GM18870 (cell line): ENCODE measurements around the gene SPOCD1.

Source experiments
- ATAC-seq: cut with Tn5 transposase; IDR thresholded peaks from one replicate; pipeline ENCODE4 v1.9.1; 2021; ENCODE audit warnings: moderate library complexity; ENCODE audit not compliant: unreplicated experiment

The SPOCD1 gene

DNA sequence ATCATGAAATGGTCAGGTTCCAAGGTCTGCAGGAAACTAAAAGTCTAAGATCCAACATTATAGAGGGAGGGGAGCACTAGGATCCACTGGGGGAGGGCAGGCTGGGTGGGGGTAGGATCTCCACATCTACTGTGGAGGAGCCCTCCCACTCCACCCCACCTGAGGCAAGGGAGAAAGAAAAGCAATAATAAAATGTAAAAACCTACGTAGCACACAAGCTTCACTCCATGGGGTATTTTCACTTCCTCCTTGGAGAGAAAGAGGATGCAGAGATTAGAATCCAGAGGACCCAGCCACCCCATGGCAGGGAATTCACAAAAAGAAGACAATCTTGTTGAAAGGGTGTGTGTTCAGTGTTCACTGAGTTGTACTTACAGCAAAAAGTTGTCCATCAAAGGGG lies 14.4 kb downstream of the SPOCD1 start:
- ATAC-seq = no peak

DNA sequence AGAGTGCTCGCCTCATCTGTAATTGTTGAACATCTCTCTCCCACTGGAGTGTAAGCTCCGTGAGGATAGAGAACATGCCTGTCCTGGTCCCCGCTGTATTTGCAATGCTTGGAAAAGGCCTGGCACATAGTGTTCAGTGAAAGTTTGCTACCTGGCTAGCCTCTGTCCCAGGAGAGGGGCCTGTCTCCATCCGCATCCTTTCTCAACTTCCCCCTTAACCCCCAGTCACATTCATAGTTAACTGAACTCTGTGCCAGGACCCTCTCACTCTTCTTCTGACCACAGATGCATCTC lies 15.2 kb downstream of the SPOCD1 start:
- no peak for ATAC-seq

DNA sequence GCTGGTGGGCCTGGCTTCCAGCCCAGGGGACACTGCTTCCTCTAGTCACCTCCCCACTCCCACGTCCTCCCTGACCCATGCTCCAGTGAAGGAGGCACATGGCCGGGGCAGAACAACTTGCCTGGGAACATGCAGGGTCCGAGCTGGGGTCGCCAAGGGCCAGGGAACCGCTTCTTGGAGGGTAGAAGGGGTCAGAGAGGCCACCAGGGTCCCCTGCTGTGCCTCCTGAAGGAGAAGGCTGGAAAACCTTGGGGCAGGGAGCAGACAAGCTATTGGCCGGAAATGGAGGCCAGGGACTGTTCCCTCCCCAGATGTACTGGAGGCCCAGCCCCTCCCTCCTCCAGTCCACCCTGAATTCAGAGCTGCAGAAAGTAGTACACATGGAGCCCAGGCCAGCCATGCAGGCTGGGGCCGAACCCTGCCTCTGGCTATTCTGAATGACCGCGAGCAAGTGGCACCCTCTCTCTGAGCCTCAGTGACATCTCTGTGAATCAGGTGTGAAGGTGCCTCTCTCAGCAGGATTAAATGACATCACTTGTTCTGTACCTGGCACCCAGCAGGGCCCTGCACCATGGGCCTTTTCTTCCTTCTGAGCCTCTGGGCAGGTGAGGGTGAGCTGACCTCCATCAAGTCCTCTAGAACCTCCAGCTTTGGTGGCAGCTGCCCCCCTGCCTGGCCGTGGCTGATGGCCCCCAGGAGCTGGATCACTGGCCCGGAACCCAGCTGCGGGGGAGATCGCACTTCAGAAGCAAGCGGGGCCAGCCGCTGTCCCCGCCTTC lies 15.7 kb downstream of the SPOCD1 start:
- no peak for ATAC-seq

GRCh38 chr1:31799196-31799894 lies 16.5 kb downstream of the SPOCD1 start:
- ATAC-seq = no peak

GRCh38 chr1:31798433-31799195 lies 17.2 kb downstream of the SPOCD1 start:
- ATAC-seq = no peak

DNA sequence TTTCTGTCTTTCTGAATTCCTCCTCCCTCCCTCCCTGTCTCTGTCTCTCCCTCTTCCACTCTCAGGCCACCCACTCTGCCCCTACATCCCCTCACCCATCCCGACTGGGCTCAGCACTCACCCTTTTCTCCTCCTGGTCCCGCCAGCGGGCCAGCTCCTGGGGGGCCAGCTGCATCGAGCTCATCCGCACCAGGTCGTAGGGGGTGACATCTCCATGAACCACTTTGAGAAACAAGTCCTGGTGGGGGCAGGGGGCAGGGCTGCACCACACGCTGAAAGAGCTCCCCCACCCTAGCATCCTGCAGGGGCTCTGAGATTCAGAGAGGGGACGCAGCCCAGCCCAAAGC lies 17.8 kb downstream of the SPOCD1 start:
- no peak for ATAC-seq

DNA sequence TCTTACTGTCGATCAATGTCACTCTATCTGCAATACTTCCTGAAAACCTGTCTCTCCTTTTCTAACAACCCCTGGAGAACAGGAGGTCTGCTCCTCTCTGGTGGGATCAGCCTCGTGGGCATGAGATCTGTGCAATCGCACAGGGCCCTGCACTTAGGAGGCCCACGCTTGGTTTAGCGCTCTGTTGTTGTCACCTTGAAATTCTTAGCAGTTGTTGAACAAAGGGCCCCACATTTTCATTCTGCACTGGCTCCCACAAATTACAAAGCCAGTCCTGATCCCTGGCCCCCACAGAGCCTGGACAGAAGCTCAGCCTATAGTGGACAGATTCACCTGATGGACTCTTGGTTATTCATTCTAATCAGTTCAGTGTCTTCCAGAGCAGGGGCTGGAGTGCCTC lies 18.6 kb downstream of the SPOCD1 start:
- no peak for ATAC-seq

DNA sequence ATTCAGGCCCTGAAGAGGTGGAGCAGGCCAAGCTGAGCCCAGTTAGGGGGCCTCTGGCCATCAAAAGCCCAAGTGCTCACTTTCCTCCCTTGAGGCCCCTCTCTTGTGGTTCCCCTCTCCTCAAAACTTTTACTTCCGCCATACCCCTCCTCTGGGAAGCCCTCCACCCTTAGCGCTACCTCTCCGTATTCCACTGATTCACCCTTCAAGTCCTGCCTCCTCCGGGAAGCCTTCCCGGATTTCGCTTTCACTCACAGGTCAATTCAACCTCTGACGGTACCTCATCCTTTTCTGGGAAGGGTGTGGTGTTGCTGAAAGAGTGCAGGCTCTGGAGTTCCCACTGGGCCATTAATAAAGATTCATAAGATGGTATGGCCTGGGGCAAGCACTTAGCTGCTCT lies 19.1 kb downstream of the SPOCD1 start:
- no peak for ATAC-seq

DNA sequence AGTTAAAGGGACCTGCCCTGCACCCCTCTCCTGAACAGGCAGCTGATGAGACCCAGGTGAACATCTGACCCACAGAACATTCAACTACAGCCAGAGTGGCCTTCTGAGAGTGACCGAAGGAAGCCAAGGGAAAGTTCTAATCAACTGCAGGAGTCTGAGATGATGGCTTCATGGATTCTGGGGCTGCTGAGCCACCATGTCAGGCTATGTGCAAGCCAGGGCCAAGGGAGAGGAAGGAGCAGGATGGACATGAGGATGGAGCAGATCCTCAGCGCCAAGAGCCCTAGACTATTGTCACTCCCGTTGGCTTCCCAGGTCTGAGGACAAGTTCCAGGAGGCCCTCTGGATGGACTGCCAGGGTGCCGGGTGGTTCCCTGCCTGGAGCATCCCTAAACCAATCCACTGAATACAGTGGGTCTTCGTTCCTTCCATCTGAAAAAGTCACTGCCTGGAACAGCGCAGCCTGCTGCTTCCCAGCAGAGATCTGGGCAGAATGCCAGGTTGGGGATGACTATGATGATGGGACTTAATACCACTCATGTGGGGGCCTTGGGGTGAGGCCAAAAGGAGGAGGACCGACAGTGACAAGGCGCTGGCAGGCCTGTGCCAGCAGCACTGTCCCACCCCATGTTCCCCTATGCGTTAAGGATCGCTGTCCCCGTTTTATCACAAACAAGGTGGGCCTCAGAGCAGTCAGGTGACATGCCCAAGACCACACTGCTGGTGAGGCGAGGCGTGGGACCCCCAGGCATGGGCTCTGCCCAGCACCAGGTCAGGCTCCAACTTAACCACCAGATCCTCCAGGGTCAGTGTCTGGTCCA lies 19.8 kb downstream of the SPOCD1 start:
- ATAC-seq = no peak

DNA sequence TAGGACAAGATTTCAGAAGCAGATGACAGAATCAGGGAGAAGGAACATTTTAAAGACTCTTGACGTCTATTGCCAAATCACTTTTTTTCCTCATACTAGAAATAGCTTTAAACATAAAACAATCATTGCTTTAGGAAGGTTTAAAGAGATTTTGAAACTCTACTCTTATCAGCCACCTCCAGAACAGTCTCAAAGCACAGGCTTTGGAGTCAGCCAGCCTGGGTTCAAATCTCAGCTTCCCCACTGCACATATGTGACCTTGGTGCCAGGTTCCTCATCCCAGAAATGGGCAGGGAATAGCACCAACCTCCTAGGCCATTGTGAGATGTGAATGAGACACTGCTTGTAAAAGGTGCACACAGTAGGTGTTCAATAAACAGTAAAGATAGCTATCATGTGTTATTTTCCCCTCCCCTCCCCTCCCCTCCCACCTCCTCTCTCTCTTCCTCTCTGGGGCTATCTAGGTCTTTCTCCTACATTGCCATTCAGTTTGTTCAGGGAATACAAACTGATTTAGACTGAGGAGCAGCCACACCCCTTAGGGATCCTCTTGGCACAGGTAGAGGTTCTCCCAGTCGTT lies 20.6 kb downstream of the SPOCD1 start:
- ATAC-seq = no peak

GRCh38 chr1:31793586-31794285 lies 22.1 kb downstream of the SPOCD1 start:
- ATAC-seq = no peak

DNA sequence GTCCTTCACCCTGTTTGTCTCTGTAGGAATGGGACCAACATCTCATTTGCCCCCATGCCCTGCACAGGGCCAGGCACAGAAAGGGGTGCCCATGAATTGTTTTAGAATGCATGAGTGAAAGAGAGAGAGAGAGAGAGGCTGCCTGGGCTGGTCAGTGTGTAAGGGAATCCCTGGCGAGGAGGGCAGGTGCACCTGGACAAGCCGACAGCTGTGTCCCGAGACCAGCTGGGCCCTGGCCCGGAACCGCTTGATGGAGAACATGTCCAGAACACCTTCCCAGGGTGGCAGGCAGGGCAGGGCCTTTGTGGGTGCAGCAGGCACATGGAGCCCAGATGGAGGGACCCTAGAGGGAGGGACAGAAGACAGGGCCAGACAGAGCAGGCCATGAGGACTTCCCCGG lies 22.7 kb downstream of the SPOCD1 start:
- ATAC-seq = no peak

GRCh38 chr1:31792541-31792940 lies 23.3 kb downstream of the SPOCD1 start:
- no peak for ATAC-seq

DNA sequence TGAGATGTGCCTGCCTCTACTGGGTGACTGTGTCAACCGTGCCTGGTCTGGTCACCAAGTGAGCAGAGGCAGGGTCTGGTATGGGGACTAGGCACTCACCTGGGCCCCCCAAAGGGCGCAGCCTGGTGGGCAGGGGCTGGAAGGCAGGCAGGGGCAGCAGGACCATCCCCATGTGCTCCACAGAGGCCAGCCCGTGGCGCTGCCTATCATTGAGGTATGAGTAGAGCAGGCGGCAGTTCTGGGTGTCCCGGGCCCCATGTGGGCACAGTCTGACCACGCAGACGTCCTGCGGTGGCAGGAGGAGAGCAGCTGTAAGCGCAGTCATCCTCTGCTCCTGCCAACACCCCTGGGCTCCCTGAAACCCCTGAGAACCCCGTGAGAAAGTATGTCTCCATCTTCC lies 23.7 kb downstream of the SPOCD1 start:
- no peak for ATAC-seq

- no peak for ATAC-seq
These were observed 24.5 kb downstream of the SPOCD1 start for GRCh38 chr1:31791131-31791858.

- ATAC-seq = no peak
These were observed 25.2 kb downstream of the SPOCD1 start for GRCh38 chr1:31790641-31791091.

- no peak for ATAC-seq
These were observed 25.7 kb downstream of the SPOCD1 start for GRCh38 chr1:31790140-31790539.

DNA sequence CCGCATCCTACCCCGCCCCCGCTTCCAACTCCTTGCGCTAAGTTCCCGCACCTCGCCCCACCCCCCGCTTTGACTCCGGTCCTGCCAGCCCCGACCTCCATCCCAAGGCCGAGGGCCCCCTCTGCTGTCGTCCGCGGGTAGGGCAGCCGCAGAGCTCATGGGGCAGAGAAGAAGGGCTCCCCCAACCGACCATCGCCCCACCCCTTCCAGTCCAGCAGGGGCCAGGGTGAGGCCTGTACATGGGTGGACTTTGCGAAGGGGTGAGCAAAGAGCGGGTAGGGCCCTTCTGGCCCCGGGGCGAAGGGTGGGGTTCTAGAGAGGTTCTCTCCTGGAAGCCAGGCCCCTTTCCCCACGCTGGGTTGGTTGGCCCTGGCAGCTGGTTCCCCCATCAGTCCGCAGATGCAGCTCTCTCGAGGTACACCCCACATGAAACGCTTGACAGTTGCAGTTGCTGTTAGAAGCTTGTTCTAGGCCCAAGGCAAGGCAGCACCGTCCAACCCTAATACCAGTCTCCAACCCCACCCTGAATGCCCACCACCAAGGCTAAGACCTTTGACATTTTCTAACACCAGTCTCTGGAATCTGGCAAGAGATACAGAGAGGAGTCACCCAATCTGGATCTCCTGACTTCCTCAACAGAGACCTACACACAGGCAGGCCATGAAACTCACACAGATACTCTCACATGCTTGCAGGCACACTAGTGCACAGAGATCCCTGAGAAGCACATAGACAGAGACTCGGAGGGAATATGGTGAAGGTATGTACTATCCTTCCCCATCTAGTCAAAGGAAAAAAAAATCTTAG lies 26.4 kb downstream of the SPOCD1 start:
- no peak for ATAC-seq

- no peak for ATAC-seq
These were observed 27.0 kb downstream of the SPOCD1 start for GRCh38 chr1:31788825-31789256.
